ENCODE results near the gene SEPTIN8.

GRCh38 chr5:132756542-132756941 lies 20.5 kb downstream of the SEPTIN8 start:
- TF ChIP-seq CREB1 (IDR thresholded peaks at IDR 0.05) (no peak), CREB1 (CRISPR knock-in tag; IDR thresholded peaks at IDR 0.05) (no peak), ZNF230 (CRISPR knock-in tag; IDR thresholded peaks at IDR 0.05) (no peak), HDAC6 (IDR thresholded peaks at IDR 0.05; ENCODE audit: low read depth, low read length) (no peak), CTCF (CRISPR knock-in tag; IDR thresholded peaks at IDR 0.05) (no peak), POLR2A (IDR thresholded peaks at IDR 0.05; ENCODE audit: insufficient read depth in 1 of 2, low read depth in 2 of 2, low read length in 2 of 2) (no peak), NCOA1 (CRISPR knock-in tag; IDR thresholded peaks at IDR 0.05) (no peak)

Measured in HepG2 (cell line).